Stomach smooth muscle (tissue), 2 donors: ENCODE results near the gene TACR2.

ENCODE experiments used
- H3K27ac ChIP-seq: one replicate; pipeline ENCODE4 v1.7.0; 2013; ENCODE audit warnings: mild to moderate bottlenecking, low read length, inconsistent platforms
- H3K27me3 ChIP-seq, 2 donors: one replicate each; pipeline ENCODE4 v1.7.0; 2013; ENCODE audit warnings: low read length in 2 of 2; ENCODE audit not compliant: insufficient read depth in 2 of 2, control insufficient read depth in 1 of 2
- H3K36me3 ChIP-seq, 2 donors: one replicate each; pipeline ENCODE4 v1.7.0; 2013; ENCODE audit warnings: low read length in 2 of 2; ENCODE audit not compliant: control insufficient read depth in 2 of 2, insufficient read depth in 2 of 2
- H3K4me1 ChIP-seq: one replicate; pipeline ENCODE4 v1.7.0; 2013; ENCODE audit warnings: low read length; ENCODE audit not compliant: control insufficient read depth, insufficient read depth
- H3K4me3 ChIP-seq, 2 donors: one replicate each; pipeline ENCODE4 v1.7.0; 2013; ENCODE audit warnings: low read length in 2 of 2
- H3K9ac ChIP-seq, 2 donors: one replicate each; pipeline ENCODE4 v1.7.0; 2013; ENCODE audit warnings: low read length in 2 of 2, mild to moderate bottlenecking in 1 of 2
- H3K9me3 ChIP-seq, 2 donors: one replicate each; pipeline ENCODE4 v1.7.0; 2013; ENCODE audit warnings: low read length in 2 of 2; ENCODE audit not compliant: control insufficient read depth in 2 of 2
- donor health status: healthy.
- donor health status: Pancreatic carcinoma.

TACR2 gene

GRCh38 chr10:69435966-69436520 is 19.3 kb upstream of the TACR2 start:
- Histone ChIP-seq H3K36me3 (peaks cover 4 to 12% of the 10 kb centered on the region in 2 donors), H3K4me1 (peaks cover 11% of the 10 kb centered on the region), H3K4me3 (no peak overlapping the region), H3K27ac (no peak overlapping the region), H3K9me3 (no peaks in the 10 kb centered on the region), H3K27me3 (no peaks in the 10 kb centered on the region), H3K9ac (no peak overlapping the region)

DNA sequence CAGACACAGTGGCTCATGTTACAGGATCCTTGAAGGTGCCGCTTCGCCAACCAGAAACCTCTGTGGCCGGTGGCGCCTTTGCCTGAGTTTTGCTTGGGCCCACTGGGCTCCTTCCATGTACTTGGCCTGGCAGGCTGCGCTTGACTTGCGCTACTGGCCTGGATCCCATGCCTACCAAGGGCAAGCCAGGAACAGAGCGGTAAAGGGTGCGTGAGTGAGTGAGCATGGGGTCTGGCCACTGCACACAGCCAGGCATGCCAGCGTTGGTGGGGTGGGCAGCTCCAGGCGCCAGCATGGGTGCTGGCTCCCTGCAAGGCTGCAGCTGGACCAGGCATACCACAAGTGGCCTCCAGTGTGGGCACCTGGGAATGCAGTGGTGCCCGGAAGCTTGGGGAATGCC is 18.2 kb upstream of the TACR2 start:
- Histone ChIP-seq H3K27me3 (no peaks in the 10 kb centered on the region), H3K4me3 (no peak overlapping the region), H3K36me3 (peaks cover 4 to 12% of the 10 kb centered on the region in 2 donors), H3K9ac (no peak overlapping the region), H3K4me1 (peaks cover 11% of the 10 kb centered on the region), H3K27ac (no peak overlapping the region), H3K9me3 (no peaks in the 10 kb centered on the region)

DNA sequence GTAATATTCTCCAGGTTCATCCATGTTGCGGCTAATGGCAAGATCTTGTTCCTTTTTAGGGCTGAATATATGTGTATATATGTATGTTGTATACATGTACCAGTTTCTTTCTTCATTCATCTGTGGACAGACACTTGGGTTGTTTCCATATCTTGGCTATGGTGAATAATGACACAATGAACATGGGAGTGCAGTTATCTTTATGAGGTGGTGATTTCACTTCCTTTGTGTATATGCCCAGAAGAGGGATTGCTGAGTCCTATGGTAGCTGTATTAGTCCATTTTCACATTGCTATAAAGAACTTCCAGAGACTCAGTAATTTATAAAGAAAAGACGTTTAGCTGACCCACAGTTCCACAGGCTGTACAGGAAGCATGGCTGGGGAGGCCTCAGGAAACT is 17.5 kb upstream of the TACR2 start:
- H3K4me3 ChIP-seq, result no peak overlapping the region
- H3K27ac ChIP-seq, result no peak overlapping the region
- no peaks in the 10 kb centered on the region for H3K9me3 ChIP-seq
- peaks cover 6% of the 10 kb centered on the region for H3K4me1 ChIP-seq
- no peaks in the 10 kb centered on the region for H3K27me3 ChIP-seq
- H3K36me3 ChIP-seq, result peaks cover 4 to 12% of the 10 kb centered on the region in 2 donors
- no peak overlapping the region for H3K9ac ChIP-seq

DNA sequence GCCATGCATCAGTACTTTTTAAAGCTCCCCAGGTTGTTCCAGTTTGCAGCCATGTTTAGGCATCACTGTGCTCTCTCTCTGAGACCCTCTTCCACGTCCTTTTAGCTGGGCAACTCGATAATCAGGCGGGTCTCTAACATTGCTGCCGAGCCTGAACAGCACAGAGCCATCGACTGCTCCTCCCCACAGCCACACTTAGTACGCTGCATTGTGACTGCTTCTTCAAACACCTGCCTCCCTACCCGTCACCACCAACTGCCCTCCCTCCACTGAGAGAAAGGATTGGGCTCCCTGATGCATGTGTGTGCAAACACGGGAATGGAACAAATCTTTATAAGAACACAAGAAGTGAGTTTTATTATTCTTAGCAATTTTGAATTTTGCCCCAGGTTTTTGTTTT is 11.4 kb upstream of the TACR2 start:
- H3K4me1 ChIP-seq, result peaks cover 17% of the 10 kb centered on the region
- H3K27ac ChIP-seq, result no peak overlapping the region
- no peak overlapping the region for H3K9ac ChIP-seq
- H3K9me3 ChIP-seq, result no peaks in the 10 kb centered on the region
- no peaks in the 10 kb centered on the region for H3K27me3 ChIP-seq
- H3K36me3 ChIP-seq, result peaks cover 5 to 16% of the 10 kb centered on the region in 2 donors
- no peak overlapping the region for H3K4me3 ChIP-seq

GRCh38 chr10:69426376-69426727 is 9.6 kb upstream of the TACR2 start:
- Histone ChIP-seq H3K4me1 (peaks cover 30% of the 10 kb centered on the region), H3K9ac (no peak overlapping the region), H3K36me3 (peaks cover 3 to 11% of the 10 kb centered on the region in 2 donors), H3K27ac (peak overlapping the region; percentile 55), H3K27me3 (no peaks in the 10 kb centered on the region), H3K9me3 (no peaks in the 10 kb centered on the region), H3K4me3 (no peak overlapping the region)

GRCh38 chr10:69425511-69426298 is 9.0 kb upstream of the TACR2 start:
- Histone ChIP-seq H3K4me3 (no peak overlapping the region), H3K4me1 (peaks cover 36% of the 10 kb centered on the region), H3K36me3 (peaks cover 3 to 11% of the 10 kb centered on the region in 2 donors), H3K9ac (no peak overlapping the region), H3K27me3 (no peaks in the 10 kb centered on the region), H3K9me3 (no peaks in the 10 kb centered on the region), H3K27ac (peak overlapping the region; percentile 55)

DNA sequence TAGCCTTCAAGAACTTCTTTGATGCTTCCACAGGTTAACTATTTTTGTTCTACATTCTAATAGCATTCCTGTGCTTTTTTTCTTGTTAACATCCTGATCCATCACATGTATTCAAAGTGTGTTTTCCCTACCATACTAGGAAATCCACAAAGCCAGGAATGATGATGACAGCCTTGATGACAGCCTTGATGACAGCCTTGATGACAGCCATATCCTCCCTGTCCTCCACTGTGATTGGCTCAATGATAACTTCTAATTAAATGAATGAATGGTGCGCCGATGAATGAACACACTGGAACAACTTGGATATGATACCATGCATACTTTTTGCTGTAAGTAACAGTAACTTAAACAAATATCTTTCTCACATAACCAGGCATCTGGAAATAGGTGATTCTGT is 8.3 kb upstream of the TACR2 start:
- no peak overlapping the region for H3K4me3 ChIP-seq
- no peak overlapping the region for H3K9ac ChIP-seq
- H3K27me3 ChIP-seq, result no peaks in the 10 kb centered on the region
- peaks cover 36% of the 10 kb centered on the region for H3K4me1 ChIP-seq
- peak overlapping the region; percentile 55 for H3K27ac ChIP-seq
- peaks cover 3 to 11% of the 10 kb centered on the region in 2 donors for H3K36me3 ChIP-seq
- no peaks in the 10 kb centered on the region for H3K9me3 ChIP-seq

GRCh38 chr10:69422676-69423075 is 6.0 kb upstream of the TACR2 start:
- Histone ChIP-seq H3K9me3 (no peaks in the 10 kb centered on the region), H3K27me3 (no peaks in the 10 kb centered on the region), H3K27ac (peak overlapping the region; percentile 92), H3K9ac (no peak overlapping the region), H3K4me3 (no peak overlapping the region), H3K36me3 (peaks cover 0 to 9% of the 10 kb centered on the region in 2 donors), H3K4me1 (peaks cover 55% of the 10 kb centered on the region)

DNA sequence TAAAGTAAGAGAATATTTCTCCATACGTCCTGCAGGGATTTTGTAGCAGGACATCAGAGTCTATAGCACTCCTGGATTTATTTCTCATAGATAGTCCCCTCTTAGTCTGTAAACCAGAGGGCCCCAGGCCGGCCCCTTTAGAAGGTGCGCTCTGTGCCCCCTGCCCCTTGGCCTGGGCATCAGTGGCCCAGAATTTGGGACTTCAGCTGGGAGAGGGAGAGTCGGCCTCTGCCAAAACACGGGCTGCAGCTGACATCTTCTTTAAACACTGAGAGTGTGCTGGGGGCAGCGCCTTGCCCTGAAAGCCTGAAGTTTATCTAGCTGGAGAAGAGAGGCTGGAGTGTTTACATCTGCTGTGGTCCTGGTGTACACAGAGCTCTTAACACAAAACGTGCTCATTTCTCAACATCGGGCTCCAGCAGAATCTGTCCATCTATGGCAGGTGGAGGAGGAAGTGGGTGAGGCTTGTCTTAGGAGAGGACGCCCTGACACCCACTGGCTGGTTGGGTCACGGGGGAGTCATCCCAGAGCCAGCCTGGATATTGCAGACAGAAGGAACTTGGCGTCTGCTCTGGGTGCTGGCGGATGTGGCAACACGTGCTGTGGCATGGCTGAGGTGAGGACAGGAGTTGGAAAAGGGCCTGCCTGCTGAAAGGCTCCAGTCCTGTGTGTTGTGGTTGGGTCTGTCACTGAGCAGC is 5.0 kb upstream of the TACR2 start:
- no peaks in the 10 kb centered on the region for H3K27me3 ChIP-seq
- peak overlapping the region in 1 of 2 donors; percentile 22 for H3K4me3 ChIP-seq
- peak overlapping the region; percentile 92 for H3K27ac ChIP-seq
- peaks cover 0 to 9% of the 10 kb centered on the region in 2 donors for H3K36me3 ChIP-seq
- H3K9me3 ChIP-seq, result no peaks in the 10 kb centered on the region
- H3K4me1 ChIP-seq, result peaks cover 61% of the 10 kb centered on the region
- peak overlapping the region in 1 of 2 donors; percentile 19 for H3K9ac ChIP-seq

DNA sequence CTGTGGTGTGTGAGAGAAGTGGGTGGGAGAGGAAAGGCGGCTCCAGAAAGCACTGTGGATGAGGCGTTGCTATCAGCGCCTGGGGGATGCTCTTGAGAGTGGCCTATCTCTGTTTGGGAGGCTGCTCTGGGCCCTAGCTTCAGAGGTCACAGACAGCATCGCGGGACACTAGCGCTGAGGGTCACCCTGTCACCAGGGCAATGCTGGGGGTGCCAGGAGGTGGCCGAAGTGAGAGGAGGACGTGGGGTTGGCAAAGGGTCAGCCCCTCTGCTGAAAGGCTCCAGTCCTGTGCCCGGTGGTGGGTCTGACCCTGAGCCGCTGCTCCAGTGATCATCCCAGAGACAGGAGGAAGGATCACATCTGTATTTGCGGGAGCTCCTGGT is 3.0 kb upstream of the TACR2 start:
- Histone ChIP-seq H3K4me1 (peaks cover 50% of the 10 kb centered on the region), H3K27ac (peak overlapping the region; percentile 92), H3K9me3 (no peaks in the 10 kb centered on the region)

More for the DNA sequence above, 3.0 kb upstream of the TACR2 start:
- H3K27me3 ChIP-seq, result no peaks in the 10 kb centered on the region
- H3K36me3 ChIP-seq, result no peaks in the 10 kb centered on the region
- H3K9ac ChIP-seq, result peak overlapping the region in 1 of 2 donors; percentile 21
- peak overlapping the region in 1 of 2 donors; percentile 54 for H3K4me3 ChIP-seq
